T1000 (cell line): ENCODE measurements around the gene TWIST2.

Source experiments
- DNase-seq: peaks from one replicate; lab custom pipeline; 2025; ENCODE audit warnings: mixed read lengths; lab: John Stamatoyannopoulos, UW

TWIST2 gene

GRCh38 chr2:238939521-238940403 lies 91.9 kb downstream of the TWIST2 start:
- DNase-seq: no peak

- DNase-seq: no peak
Observed at GRCh38 chr2:238940806-238941205, 92.9 kb downstream of the TWIST2 start.

GRCh38 chr2:238941262-238941792 lies 93.4 kb downstream of the TWIST2 start:
- no peak for DNase-seq

- no peak for DNase-seq
Observed at GRCh38 chr2:238942080-238942725, 94.3 kb downstream of the TWIST2 start.

DNA sequence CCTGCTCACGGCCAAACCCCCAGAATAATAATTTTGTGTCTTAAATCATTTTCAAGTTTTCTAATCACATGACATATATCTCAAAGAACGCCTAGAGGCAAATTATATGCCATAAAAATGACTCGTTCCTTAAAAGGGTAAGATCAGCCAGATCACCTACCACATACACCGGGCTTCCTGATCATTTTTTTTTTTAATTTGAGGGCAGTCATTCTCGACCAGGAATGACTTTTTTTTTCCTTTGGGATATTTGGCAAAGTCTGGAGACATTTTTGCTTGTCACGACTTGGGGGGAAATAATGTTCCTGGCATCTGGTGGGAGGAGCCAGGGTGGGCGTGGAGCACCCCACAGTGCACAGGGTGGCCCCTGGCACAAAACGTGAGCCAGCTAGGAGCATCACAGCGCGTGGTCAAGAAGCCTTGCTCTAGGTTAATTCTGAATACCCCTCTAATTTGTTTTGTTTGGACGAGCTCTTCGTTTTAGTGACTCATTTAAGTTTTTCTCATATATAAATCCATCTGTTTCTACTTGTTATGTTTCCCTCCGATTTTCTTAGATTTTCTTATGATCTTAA lies 94.9 kb downstream of the TWIST2 start:
- DNase-seq: no peak

- no peak for DNase-seq
Observed at GRCh38 chr2:238943338-238944067, 95.6 kb downstream of the TWIST2 start.

DNA sequence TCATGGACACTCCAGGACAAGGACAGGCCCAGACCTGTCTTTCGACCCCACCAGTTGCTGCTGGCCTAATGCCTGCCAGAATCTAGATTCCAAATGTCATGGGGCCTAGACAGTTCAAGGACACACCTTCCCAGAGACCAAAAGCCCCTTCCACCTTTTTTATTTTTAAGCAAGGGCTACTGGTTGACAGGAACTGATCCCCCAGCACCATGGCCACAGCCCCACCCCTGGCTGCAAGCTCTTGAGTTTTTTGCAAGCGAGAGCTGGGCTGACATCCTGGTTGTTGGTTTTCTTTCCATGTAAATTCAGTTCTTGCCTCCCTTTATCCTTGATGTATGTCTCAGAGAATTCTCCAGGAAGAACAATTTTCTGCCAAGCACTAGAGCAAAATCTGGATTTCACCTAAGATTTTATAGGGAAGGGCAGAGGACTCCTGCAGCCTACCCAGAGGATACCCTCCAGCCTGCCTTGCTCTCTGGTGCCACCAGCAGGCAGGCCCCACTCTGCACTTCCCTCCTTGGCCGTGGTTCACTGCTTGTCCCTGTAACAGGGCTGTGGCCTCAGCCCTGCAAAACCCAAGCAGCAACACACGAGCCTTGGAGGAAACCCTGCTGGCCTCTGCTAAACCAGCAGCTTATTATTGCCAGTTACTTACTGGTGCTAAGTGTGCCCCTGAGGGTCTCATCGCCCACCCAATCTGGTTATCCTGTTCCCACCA lies 97.7 kb downstream of the TWIST2 start:
- no peak for DNase-seq

- DNase-seq: no peak
Observed at GRCh38 chr2:238946318-238947242, 98.7 kb downstream of the TWIST2 start.

GRCh38 chr2:238947243-238947760 lies 99.4 kb downstream of the TWIST2 start:
- DNase-seq: no peak

DNA sequence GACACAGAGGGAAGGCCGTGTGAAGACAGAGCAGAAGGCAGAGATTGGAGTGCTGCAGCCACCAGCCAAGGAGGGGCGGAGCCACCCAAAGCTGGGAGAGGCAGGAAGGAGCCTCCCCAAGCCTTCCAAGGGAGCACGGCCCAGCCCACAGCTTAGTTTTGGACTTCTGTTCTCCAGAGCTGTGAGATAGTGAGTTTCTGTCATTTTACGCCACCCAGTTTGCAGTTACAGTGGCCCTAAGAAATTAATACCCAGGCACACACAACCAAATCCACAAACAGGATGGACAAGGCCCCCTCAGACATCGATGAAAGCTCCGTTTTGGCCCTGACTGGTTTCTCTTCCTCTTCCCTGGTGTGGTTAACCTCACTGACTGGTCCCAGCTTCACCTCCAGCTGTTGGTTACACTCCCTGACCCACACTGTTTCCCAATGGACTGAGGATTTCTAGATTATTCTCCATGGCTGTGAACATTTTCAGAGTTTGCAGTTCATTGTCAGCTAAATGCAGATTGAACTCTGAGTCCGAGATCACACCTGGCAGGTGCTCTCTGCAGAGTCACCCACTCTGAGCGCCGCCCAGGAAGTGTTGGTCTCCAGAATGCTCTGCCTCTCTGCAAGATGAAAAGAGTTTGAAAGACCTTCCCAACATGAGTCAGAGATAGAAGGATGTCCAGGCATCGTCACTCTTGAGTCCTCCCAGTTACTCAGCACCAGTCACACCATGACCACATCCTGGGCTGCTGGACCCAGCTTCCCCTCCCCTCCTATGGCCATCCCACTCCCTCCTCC lies 100.2 kb downstream of the TWIST2 start:
- no peak for DNase-seq

DNA sequence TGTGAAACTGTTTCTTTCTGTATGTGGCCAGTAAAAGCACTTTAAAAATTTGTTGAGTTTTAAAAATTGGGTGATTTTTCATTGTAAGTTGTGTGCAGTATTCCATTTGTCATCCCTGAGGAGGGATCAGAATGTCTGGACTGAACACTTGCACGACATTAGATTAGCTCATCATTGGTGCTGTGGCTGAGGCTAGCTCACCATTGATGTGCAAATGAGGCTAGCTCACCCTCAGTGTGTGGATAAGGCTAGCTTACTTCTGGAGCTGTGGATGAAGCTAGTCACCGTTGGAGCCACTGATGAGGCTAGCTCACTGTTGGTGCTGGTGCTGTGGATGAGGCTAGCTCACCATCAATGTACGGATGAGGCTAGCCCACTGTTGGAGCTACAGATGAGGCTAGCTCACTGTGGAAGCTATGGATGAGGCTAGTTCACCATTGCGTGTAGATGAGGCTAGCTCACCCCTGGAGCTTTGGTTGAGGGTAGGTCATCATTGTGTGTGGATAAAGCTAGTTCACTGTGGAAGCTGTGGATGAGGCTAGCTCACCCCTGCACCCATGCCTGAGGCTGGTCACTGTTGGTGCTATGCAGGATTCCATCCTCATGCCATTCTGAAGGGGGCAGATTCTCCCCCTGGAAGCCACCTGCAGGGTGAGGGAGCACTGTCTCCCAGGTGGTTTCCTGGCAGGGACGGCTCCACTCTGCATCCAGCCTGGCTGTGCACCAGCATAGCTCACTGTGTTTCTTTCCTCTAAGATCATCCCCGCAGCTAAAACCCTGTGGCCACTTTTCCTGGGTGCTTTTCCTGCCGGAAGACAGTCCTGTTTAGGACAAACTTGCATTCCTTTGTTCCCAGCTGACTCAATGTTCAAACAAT lies 101.1 kb downstream of the TWIST2 start:
- no peak for DNase-seq

DNA sequence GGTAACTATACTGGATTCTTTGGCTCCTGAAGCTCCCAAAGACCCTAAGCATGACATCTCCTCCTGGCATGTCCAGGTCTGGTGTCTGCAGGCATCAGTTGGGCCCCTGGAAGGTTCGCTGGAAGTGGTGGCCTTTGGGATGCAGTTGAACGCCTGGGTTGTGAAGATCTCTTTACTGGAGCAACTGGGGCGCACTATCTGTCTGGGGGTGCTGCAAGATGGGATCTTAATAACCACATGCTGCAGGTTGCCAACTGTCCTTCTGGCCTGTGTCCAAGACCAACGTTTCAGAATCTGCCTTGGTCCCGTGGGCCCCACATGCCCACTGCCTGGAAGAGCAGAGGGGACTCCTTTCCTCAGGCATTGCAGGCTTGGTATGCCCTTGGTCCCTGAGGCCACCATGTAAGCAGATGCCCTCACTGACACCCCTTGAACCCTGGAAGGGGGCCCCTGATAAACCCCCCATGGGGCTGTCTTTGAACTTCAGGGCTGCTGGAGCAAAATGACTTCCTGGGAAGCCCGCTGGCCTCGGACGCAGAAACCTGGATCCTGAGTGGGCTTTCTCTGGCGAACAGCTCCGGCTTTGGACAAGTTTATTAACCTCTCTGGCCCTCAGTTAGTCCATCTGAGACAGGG lies 101.9 kb downstream of the TWIST2 start:
- no peak for DNase-seq

DNA sequence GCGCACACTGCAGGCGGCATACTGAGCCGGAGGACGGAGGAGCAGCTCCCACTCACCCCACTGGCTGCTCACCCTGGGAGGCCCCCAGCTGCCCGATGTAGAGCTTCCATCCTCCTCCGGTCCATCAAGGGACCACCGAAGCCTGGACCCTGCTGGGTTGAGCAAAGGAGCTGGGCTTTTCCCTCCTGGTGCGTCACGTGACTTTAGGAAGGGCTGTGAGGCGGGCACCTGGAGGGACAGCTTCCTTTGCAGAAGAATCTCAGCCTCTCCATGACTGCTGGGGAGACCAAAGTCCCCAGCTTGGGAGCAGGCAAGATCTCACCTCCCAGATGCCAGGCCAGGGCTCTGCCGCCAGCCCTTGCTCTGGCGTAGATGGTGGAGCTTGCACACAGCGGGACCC lies 102.7 kb downstream of the TWIST2 start:
- DNase-seq: no peak

DNA sequence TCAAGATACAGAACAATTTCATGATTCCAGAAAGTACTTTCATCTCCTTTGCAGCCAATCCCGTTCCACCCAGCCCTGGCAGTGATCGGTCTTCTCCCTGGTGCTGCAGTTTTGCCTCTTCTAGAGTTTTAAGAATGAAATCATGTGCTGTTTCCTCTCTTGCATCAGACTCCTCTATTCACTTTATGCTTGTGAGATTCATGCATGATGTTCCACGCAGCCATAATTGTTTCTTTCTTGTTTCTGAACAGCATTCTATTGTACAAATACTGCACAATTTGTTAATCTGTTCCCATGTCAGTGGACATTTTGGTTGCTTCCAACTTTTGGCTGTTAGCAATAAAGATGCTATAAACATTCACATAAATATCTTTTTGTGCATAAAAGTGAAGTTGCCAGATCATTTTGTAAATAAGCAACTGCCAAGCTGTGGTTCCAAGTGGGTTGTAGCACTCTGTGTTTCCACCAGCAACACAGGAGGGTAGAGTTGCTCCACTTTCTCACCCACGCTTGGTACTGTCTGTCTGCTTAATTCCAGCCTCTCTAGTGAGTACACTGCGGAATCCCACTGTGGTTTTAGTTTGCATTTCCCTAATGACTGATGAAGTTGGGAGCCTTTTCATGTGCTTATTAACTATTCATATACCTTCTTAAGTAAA lies 104.5 kb downstream of the TWIST2 start:
- DNase-seq: no peak

DNA sequence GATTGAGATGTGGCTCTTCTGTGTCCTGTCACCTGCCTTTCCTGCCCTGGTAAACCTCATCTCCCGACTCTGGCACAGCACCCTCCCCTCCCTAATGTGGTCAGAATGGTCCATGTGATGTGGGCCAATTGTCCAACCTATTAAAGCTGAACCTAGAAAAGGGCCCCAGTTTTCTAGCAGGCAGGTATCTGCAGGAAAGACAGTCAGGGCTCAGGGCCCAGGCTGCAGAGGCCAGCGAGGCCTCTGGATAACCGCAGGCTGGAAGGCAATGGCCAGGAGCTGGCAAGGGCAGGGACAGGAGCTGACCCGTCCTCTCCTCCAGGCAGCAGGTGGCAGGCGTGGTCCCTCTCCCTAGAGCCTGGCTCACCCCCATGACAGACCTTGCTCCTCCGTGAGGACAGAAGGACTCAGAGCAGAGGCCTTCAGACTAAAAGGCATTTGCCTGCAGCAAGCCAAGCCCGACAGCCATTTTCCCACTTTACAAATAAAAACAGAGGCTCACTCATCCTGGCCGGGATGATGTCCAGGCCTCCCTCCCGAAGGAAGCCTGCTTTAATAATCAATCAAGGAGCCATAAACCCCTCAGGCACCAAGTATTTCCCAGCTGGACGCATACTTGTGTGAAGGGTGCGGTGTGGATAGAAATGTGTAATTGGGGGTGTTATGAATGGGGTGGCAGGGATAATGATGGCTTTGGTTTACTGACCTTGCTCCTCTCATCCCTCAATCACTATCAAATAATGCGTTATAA lies 107.1 kb downstream of the TWIST2 start:
- DNase-seq: no peak
